NCI-H2029 (cell line): ENCODE data around the gene PROKR1.
"Not testable (repeated sequence)": the region's sequence is repeated elsewhere in the genome, so short reads cannot be mapped to it uniquely, and the experiment has no call there.

ENCODE experiments used
- DNase-seq: peaks from one replicate; lab custom pipeline; 2025; lab: John Stamatoyannopoulos, UW

Gene PROKR1

GRCh38 chr2:68658266-68658665 is 14.9 kb downstream of the PROKR1 start:
- no peak for DNase-seq

DNA sequence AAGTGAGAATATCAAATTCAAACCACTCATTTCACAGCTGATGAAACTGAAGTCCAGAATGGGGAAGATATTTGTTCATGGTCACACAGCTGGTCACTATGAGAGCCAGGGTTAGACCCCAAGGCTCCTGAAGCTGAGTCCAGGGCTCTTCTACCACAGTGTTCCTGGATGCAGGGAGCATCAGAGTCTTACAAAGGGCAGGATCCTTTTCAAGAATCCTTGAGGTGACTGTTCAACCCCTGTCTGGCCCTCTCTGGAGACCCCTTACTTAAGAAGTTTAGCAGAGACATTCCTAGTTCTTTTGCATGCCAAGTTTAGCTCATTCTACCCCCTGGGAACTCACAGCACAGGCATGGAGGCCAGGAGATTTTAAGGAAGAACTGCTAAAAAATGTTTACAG is 15.7 kb downstream of the PROKR1 start:
- no peak for DNase-seq

GRCh38 chr2:68660658-68661057 is 17.3 kb downstream of the PROKR1 start:
- no peak for DNase-seq

GRCh38 chr2:68662466-68662865 is 19.1 kb downstream of the PROKR1 start:
- no peak for DNase-seq

GRCh38 chr2:68663371-68664156 is 20.2 kb downstream of the PROKR1 start:
- DNase-seq = no peak

GRCh38 chr2:68667371-68667770 is 24.0 kb downstream of the PROKR1 start:
- DNase-seq = no peak

GRCh38 chr2:68669651-68670050 is 26.3 kb downstream of the PROKR1 start:
- DNase-seq = no peak

GRCh38 chr2:68671961-68672360 is 28.6 kb downstream of the PROKR1 start:
- no peak for DNase-seq

DNA sequence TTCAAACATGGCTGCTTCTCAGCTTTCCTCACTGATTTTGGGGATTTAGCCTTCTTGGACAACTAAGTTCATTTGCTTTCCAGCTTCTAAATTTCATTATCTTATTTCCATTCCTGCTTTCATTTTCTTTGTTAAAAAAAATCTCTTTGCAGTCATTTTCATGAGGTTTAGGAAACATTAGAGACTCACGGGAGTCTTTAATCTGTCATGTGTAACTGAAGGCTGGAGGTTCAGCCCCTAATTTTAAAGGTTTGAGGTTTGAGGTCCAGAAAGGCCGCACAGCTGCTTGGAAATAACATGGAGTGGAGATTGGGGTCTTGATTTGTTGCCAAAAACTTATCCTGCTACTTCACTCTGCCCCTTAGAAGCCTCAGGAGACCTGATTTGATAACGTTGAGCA is 30.3 kb downstream of the PROKR1 start:
- DNase-seq = no peak

DNA sequence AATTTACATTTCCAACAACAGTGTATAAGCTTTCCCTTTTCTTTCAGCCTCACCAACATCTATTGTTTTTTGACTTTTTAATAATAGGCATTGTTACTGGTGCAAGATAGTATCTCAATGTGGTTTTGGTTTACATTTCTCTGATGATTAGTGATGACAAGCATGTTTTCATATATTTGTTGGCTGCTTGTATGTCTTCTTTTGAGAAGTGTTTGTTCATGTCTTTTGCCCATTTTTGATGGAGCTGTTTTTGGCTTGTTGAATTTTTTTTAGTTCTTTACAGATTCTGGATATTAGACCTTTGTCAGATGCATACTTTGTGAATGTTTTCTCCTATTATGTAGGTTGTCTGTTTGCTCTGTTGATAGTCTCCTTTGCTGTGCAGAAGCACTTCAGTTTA is 32.1 kb downstream of the PROKR1 start:
- DNase-seq = no peak

DNA sequence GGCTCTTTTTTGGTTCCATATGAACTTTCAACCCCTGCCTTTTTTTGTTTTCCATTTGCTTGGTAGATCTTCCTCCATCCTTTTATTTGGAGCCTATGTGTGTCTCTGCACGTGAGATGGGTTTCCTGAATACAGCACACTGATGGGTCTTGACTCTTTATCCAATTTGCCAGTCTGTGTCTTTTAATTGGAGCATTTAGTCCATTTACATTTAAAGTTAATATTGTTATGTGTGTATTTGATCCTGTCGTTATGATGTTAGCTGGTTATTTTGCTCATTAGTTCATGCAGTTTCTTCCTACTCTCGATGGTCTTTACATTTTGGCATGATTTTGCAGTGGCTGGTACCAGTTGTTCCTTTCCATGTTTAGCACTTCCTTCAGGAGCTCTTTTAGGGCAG is 34.5 kb downstream of the PROKR1 start:
- not testable (repeated sequence) for DNase-seq

DNA sequence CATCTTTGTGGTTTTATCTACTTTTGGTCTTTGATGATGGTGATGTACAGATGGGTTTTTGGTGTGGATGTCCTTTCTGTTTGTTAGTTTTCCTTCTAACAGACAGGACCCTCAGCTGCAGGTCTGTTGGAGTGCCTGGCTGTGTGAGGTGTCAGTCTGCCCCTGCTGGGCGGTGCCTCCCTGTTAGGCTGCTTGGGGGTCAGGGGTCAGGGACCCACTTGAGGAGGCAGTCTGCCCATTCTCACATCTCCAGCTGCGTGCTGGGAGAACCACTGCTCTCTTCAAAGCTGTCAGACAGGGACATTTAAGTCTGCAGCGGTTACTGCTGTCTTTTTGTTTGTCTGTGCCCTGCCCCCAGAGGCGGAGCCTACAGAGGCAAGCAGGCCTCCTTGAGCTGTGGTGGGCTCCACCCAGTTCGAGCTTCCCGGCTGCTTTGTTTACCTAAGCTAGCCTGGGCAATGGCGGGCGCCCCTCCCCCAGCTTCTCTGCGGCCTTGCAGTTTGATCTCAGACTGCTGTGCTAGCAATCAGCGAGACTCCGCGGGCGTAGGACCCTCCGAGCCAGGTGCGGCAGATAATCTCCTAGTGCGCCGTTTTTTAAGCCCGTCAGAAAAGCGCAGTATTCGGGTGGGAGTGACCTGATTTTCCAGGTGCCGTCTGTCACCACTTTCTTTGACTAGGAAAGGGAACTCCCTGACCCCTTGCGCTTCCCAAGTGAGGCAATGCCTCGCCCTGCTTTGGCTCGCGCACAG is 36.0 kb downstream of the PROKR1 start:
- peak; percentile 31 for DNase-seq

DNA sequence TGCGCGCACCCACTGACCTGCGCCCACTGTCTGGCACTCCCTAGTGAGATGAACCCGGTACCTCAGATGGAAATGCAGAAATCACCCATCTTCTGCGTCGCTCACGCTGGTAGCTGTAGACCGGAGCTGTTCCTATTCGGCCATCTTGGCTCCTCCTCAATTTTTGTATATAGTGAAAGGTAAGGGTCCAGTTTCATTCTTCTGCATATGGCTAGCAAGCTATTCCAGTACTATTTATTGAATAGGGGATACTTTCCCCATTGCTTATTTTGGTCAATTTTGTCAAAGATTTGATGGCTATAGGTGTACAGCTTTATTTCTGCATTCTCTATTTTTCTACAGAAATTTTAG is 36.5 kb downstream of the PROKR1 start:
- not testable (repeated sequence) for DNase-seq

DNA sequence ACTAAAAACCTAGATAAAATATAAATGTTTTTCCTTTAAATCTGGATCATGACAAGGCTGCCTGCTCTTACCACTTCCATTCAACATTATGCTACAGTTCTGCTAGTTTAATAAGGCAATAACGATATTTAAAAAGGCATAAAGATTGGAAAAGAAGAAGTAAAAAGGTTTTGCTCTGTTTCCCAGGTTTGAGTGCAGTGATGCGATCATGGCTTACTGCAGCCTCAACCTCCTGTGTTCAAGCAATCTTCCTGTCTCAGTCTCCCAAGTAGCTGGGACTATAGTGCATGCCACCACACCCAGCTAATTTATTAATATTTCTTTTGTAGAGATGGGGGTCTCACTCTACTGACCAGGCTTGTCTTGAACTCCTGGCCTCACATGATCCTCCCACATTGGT is 40.8 kb downstream of the PROKR1 start:
- DNase-seq = no peak

GRCh38 chr2:68686178-68686577 is 42.8 kb downstream of the PROKR1 start:
- DNase-seq = no peak

DNA sequence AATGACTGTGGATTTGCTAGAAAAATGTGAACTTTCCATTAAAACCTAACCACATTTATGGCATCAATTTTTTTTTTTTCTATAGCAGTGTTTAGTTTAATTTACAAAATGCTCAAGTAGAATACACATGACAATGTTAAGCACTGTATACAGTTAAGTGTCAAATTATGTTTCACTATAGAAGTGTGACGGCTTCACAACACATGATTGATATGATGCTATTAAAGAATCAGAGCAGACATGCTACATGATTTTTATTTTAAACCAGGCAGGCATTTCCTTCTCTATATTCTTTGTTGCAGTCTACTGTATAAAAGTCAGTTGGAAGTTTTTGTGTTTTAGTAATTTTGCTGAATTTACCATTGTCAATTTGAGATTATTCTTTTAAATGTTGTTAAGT is 43.6 kb downstream of the PROKR1 start:
- no peak for DNase-seq

GRCh38 chr2:68689553-68690537 is 46.5 kb downstream of the PROKR1 start:
- no peak for DNase-seq

DNA sequence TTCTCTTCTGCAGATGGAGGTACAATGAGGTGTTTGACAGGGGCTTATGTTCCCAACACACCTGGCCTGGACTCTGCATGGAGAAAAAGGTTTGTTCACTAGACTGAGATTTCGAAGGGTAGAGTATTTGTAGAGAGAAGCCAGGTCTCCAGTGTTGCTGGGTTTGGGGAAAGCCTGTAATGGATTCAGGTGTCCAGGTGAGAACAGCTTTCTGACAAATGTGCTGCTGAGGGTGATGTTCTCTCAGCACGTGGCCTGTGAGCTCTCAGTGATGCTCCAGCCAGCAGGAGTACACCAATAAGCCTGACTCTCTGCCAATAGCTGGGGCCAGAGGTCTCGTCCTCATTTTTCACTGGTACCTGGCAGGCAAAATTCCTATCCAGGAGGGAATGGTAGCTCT is 47.5 kb downstream of the PROKR1 start:
- no peak for DNase-seq

DNA sequence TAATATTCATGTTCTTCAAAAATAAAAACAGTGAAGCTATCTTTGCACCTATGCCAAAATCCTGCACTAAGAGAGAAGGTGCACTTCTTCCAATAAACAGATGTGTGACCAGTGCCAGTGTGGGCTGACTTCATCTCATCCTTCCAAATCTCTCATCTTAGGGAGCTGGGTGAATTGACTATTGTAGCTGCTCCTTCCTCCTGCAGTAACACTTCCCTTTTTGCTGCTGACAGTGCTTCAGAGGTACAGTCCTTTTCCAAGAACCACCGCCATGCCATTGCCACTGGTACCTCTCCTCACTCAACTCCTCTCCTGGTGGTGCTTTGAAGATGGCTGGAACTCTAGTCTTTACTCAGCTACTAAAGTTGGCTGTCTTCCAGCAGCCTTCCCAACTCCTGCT is 49.1 kb downstream of the PROKR1 start:
- no peak for DNase-seq

DNA sequence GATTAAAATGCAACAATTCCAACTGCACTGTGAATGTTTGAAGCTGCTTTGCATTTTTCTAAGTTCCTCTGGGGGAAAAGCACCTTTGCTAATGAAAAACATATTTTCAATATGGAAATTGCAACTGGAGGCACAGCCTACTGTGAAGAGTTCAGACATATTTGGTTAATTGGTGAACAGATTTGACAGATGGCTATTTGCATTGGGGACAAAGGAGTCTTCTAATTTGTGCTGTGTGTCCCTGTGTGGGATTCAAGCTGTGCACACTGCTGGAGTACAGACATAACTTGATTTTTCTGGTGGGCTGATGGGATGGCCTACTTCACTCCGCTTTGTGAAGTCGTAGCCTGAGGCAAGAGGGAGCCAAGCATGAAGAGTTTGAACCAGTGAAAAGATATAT is 50.6 kb downstream of the PROKR1 start:
- DNase-seq = no peak

DNA sequence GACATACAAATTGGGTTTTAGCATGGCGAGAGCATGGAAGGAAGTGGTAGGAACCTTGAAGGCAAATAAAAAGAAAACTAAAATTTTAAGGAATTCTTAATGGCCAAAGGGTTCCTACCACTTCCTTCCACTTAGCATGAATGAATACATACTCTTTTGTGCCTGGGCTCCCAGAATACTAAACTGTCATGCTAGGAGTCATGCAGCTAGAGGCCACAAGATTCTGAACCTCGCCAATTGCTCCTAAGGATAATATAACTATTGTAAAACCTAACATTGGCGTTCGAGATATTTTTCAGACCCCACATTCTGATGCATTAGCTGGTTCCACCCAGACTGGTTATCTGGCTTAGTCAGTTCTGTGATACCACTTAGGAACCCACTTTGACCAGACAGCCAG is 52.6 kb downstream of the PROKR1 start:
- DNase-seq = no peak

DNA sequence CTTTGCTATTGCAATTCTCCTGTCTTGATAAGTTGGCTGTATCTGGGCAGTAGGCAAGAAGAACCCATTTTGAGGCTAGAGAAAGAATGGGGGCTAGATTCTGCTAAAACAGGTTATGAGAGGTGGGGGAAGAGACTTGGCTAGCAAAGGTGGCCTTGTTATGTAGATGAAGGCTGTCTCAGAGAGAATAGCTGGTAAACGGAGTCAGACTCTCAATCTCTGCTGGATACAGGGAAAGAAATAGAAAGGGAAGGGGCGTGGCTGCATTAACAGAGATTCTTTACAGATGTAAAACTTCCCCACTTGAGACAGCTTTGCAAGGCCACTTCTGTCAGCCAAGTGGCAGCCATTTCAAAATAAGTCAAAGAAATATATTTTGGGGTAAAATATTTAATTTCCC is 53.2 kb downstream of the PROKR1 start:
- DNase-seq = no peak
